GM21447 (cell line): ENCODE measurements around the gene XYLB.

Source experiments
- ATAC-seq: cut with Tn5 transposase; IDR thresholded peaks from one replicate; pipeline ENCODE4 v1.9.1; 2021; ENCODE audit not compliant: unreplicated experiment

The XYLB gene

DNA sequence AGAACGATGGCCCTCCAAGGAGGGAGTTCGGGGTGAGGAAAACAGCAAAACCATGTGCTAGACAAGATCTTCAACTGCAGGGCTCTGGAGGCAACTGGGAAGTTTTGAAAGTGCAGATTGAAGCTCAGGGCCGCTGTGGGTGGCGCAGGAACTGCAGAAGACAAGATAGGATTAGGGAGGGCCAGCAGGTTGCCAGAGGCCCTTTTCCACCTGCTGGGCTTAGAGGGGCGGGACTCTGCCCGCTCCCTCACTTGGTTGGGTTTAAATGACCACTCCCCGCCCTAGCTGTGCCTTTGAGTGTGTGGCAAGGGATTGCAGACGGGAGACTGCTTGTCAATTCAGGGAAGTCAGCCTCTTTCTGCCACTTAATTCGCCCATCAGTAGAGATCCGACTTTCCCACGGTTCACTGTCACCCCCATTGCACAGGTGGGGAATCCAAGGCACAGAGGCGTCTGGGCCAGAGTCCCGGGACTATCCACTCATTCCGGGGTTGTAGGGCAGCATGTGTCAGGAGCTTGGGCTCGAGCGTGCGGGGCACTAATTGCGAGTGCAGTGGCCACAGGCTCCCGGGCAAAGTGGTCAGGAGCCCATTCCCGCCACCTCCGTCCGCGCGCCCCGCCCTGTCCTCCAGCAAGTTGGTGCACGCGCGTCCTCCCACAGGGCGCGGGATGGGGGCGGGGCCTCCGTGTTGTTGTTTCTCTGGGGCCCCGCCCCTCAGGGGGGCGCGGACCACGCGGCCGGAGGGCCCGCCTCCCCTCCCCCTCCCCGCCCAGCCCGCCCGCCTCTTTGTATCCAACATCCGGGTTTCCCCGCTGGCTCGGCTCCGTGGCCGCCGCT, 106.7 kb downstream of the XYLB start, which contains the start of gene ACVR2B:
Gene ACVR2B (plus strand): TSS at position 816 of the 838 bp plus-strand sequence. CDS start 433 bp downstream, outside the sequence.
- no peak for ATAC-seq

GRCh38 chr3:38453913-38454177, 107.3 kb downstream of the XYLB start:
- no peak for ATAC-seq

GRCh38 chr3:38454178-38454883, 107.7 kb downstream of the XYLB start:
- no peak for ATAC-seq

DNA sequence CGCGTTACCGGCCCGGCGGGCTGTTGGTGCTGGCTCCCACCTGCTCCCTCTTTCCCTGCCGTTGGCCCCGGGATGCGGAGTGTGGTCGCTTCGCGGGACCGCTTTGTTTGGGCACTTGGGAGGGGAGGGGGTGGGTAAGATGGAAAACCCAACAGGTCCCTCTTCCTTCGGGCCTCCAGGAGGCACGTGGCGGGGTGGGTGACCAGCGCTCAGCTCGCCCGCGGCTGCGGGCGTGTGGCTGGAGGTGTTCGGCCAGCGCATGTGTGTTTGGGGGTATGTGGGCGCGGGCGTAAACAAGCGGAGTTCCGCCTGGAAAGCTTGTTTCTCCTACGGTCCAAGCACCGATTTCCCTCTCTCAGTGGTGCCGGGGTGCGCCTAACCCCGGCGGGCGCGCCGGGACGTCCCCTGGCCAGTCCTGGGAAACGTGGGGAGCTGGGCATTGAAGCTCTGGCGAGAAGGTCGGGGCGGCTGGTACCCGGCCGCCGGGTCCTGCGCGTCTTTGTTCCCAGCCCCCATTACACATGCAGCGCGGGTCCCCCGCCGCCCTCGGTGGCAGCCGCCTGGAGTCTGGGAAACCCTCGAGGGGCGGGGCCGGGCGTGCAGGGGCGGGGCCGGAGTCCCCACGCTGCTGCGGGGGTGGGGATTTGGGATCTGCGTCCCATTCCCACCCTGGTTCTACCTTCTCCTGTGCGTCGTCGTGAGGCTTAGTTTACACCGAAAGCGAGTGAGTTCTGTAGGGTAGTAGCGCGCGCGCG, 108.5 kb downstream of the XYLB start:
- no peak for ATAC-seq

- no peak for ATAC-seq
Observed at GRCh38 chr3:38455639-38456430, 109.2 kb downstream of the XYLB start.

GRCh38 chr3:38457111-38458003, 110.8 kb downstream of the XYLB start:
- no peak for ATAC-seq

DNA sequence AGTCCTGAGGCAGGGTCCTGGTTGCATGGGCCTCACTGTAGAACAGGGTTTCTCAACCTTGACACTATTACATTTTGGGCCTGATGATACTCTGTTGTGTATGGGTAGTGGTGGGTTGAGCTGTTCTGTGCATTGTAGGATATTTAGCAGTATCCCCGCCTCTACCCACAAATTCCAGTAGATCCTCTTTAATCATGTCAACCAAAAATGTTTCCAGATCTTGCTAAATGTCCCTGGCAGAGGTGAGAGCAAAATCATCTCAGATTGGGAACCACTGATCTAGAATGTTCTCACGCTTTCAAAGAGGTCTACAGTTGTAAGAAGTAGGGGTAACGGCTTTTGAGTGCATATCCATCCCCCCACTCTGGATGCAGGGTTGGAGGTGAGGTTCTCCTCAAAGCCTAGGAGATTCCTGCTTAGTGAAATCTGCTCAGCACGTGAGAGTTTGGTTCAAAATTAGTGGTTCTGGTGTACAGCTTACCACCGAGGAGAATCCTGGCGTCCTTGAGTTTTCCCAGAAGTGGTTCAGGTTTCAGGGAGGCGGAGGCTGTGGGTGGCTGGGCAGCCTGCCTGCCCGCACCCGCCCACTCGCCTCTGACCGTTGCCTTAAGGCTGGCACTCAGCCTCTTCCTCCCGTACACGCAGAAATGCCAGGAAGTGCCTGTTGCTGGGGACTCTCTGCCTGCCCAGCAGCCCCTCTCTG, 112.4 kb downstream of the XYLB start:
- no peak for ATAC-seq

DNA sequence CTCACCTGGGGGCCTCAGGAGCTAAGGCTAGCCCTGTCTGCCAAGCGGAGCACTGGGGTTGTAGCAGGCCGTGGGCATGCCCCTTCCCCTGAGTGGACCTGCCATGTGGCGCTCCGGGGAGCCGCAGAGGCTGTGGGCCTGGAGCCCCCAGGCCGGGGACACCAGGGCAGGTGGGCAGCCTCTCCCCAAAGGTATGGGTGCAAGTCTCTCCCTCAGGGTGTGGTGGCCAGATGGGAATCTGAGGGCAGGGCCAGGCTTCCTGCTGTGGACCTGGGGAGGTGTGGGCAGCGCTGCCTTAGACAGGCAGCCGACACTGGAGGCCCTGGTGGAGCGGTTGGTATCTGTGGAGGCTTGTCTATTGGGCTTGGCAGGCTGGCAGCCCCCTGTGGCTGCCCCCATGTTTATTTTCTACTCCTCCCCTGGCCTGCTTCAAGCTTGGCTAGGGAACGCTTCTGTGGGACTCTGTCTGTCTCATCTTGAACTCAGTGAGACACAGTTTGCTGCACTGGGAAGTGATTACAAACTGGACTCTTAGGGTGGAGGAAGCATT, 113.0 kb downstream of the XYLB start:
- ATAC-seq = no peak

GRCh38 chr3:38460377-38461270, 114.0 kb downstream of the XYLB start:
- no peak for ATAC-seq
